ENCODE data around the gene PTPRG. TPM values are rescaled to one million over a fixed set of nuclear protein-coding genes. Genes with fewer than 3 reads are reported as not detected.

The PTPRG gene
- polyA plus RNA-seq, 3 donors, result not detected

DNA sequence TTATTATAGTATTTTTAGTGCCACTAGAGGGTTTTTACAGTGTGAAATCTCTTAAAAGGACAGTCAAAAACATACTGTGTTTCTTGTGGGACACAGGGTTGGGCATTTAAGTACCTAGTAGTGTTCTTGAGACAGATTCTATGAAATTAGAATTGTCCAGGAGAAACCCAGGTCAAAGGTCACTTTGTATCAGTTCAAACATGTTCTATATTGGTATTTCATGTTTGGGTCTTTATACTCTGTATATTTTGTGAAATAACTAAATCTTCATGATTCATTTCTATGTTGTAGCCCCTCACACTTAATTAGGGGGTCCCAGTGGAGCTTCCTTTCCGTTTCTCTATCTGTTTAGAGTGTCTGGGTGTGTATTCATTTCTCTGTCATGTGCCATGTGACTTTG lies 171.6 kb downstream of the PTPRG start:
- TF ChIP-seq, protein P1, sequence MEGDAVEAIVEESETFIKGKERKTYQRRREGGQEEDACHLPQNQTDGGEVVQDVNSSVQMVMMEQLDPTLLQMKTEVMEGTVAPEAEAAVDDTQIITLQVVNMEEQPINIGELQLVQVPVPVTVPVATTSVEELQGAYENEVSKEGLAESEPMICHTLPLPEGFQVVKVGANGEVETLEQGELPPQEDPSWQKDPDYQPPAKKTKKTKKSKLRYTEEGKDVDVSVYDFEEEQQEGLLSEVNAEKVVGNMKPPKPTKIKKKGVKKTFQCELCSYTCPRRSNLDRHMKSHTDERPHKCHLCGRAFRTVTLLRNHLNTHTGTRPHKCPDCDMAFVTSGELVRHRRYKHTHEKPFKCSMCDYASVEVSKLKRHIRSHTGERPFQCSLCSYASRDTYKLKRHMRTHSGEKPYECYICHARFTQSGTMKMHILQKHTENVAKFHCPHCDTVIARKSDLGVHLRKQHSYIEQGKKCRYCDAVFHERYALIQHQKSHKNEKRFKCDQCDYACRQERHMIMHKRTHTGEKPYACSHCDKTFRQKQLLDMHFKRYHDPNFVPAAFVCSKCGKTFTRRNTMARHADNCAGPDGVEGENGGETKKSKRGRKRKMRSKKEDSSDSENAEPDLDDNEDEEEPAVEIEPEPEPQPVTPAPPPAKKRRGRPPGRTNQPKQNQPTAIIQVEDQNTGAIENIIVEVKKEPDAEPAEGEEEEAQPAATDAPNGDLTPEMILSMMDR (IDR thresholded peaks at IDR 0.05), result no peak
- no peak for DNase-seq
- H3K27me3 ChIP-seq (ENCODE audit: control insufficient read depth in 2 of 2, insufficient read depth in 2 of 2, low read length in 2 of 2), result no peaks in the 10 kb centered on the region
- H3K36me3 ChIP-seq (replicated peaks in 1 of 2; ENCODE audit: control insufficient read depth in 1 of 2, insufficient read depth in 2 of 2, low read length in 2 of 2), result no peaks in the 10 kb centered on the region
- peaks cover under 1 to 5% of the 10 kb centered on the region in 2 donors for H3K9me3 ChIP-seq (replicated peaks in 1 of 2; ENCODE audit: control insufficient read depth in 1 of 2, insufficient read depth in 1 of 2, low read length in 2 of 2)
- Mint-ChIP-seq H3K4me1 (no peaks in the 10 kb centered on the region), H3K4me3 (no peak overlapping the region), H3K27me3 (ENCODE audit: low read depth in 3 of 3) (peaks cover 0 to 5% (median 0%) of the 10 kb centered on the region in 3 donors), H3K9me3 (peaks cover 1 to 10% (median 6%) of the 10 kb centered on the region in 7 donors), H3K27ac (no peak overlapping the region), H3K36me3 (no peaks in the 10 kb centered on the region)
- no peak overlapping the region for H3K4me3 ChIP-seq (replicated peaks in 1 of 3; ENCODE audit: low read depth in 2 of 3, low read length in 3 of 3)
- H3K4me1 ChIP-seq (ENCODE audit: control insufficient read depth in 1 of 2, insufficient read depth in 2 of 2, low read length in 2 of 2), result no peaks in the 10 kb centered on the region
- no peak overlapping the region for H3K9ac ChIP-seq (ENCODE audit: insufficient read depth, low read length, poor library complexity, severe bottlenecking)
- H4K20me1 ChIP-seq (ENCODE audit: insufficient read depth, low read length), result no peaks in the 10 kb centered on the region
- H3K4me2 ChIP-seq (replicated peaks; ENCODE audit: extremely low read depth, low read length, poor library complexity, severe bottlenecking), result no peak overlapping the region
- WGBS (ENCODE audit: insufficient coverage), result no CpG with 5 or more reads among the region's 1 CpG
- no peaks in the 10 kb centered on the region for H3K79me2 ChIP-seq (ENCODE audit: insufficient read depth, low read length)
- H2AFZ ChIP-seq (ENCODE audit: insufficient read depth, low read depth, low read length, poor library complexity, severe bottlenecking), result no peak overlapping the region
- intact Hi-C loops (cut with micrococcal nuclease), result no loop called here
- no peak overlapping the region for H3K27ac ChIP-seq (ENCODE audit: low read depth in 1 of 2, low read length in 2 of 2)

DNA sequence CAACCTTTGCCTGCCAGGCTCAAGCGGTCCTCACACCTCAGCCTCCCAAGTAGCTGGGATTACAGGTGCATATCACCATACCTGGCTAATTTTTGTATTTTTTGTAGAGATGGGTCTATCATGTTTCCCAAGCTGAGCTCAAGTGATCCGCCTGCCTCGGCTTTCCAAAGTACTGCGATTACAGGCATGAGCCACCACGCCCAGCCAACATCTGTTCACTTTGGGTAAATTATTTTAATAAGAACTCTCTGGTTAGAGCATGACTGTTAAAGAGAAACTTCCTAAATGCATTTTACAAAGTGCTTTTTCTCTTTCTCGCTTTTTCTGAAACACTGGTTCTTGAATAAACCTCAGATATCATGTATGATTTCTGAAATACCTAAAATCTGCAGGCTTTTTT lies 172.5 kb downstream of the PTPRG start:
- Histone ChIP-seq H3K9ac (ENCODE audit: insufficient read depth, low read length, poor library complexity, severe bottlenecking) (no peak overlapping the region), H2AFZ (ENCODE audit: insufficient read depth, low read depth, low read length, poor library complexity, severe bottlenecking) (no peak overlapping the region), H3K27ac (ENCODE audit: low read depth in 1 of 2, low read length in 2 of 2) (no peak overlapping the region), H3K79me2 (ENCODE audit: insufficient read depth, low read length) (no peaks in the 10 kb centered on the region), H3K36me3 (replicated peaks in 1 of 2; ENCODE audit: control insufficient read depth in 1 of 2, insufficient read depth in 2 of 2, low read length in 2 of 2) (no peaks in the 10 kb centered on the region), H4K20me1 (ENCODE audit: insufficient read depth, low read length) (no peaks in the 10 kb centered on the region), H3K4me2 (replicated peaks; ENCODE audit: extremely low read depth, low read length, poor library complexity, severe bottlenecking) (no peak overlapping the region), H3K4me1 (ENCODE audit: control insufficient read depth in 1 of 2, insufficient read depth in 2 of 2, low read length in 2 of 2) (no peaks in the 10 kb centered on the region), H3K9me3 (replicated peaks in 1 of 2; ENCODE audit: control insufficient read depth in 1 of 2, insufficient read depth in 1 of 2, low read length in 2 of 2) (peaks cover 0 to 5% of the 10 kb centered on the region in 2 donors), H3K4me3 (replicated peaks in 1 of 3; ENCODE audit: low read depth in 2 of 3, low read length in 3 of 3) (no peak overlapping the region), H3K27me3 (ENCODE audit: control insufficient read depth in 2 of 2, insufficient read depth in 2 of 2, low read length in 2 of 2) (no peaks in the 10 kb centered on the region)
- Mint-ChIP-seq H3K4me3 (no peak overlapping the region), H3K4me1 (no peaks in the 10 kb centered on the region), H3K36me3 (no peaks in the 10 kb centered on the region), H3K27me3 (ENCODE audit: low read depth in 3 of 3) (peaks cover 0 to 4% (median 2%) of the 10 kb centered on the region in 3 donors), H3K27ac (no peak overlapping the region), H3K9me3 (peaks cover 1 to 11% (median 2%) of the 10 kb centered on the region in 7 donors)
- TF ChIP-seq, protein P1 (IDR thresholded peaks at IDR 0.05), result no peak
- no peak for DNase-seq
- WGBS (ENCODE audit: insufficient coverage), result no CpG with 5 or more reads among the region's 6 CpGs
- intact Hi-C loops (cut with micrococcal nuclease), result no loop called here
